Coronary artery (tissue), 2 donors: ENCODE results near the gene MTHFS.
"Not testable (repeated sequence)": the region's sequence is repeated elsewhere in the genome, so short reads cannot be mapped to it uniquely, and the experiment has no call there.

Experiments used
- DNase-seq: peaks from one replicate; pipeline ENCODE4 v3.0.0-alpha.2; 2017; ENCODE audit warnings: low spot score
- H3K27ac ChIP-seq, 2 donors: fragments of 200-600 bp; sonication (generic); one replicate each; pipeline ENCODE4 v1.5.1; 2016 to 2019
- H3K4me3 ChIP-seq: fragments of 200-600 bp; sonication (generic); 2 replicates; pipeline ENCODE4 v1.5.1; 2016; ENCODE audit warnings: mild to moderate bottlenecking, moderate library complexity
- CTCF ChIP-seq: fragments of 200-600 bp; sonication (generic); IDR thresholded peaks from one replicate; pipeline ENCODE4 v1.5.1; 2019; ENCODE audit warnings: antibody characterized with exemption

MTHFS gene

GRCh38 chr15:79896634-79897379, at the start of gene MTHFS:
Gene MTHFS, minus strand, starts transcription at chr15:79897014. Its CDS starts 26 bp downstream, at chr15:79896988.
- peak within 1 kb of the TSS; percentile 91 to 98 for H3K27ac ChIP-seq
- peak within 1 kb of the TSS; percentile 83 for H3K4me3 ChIP-seq
- peak; percentile 39 for TF ChIP-seq CTCF
- DNase-seq: peak; percentile 80

GRCh38 chr15:79944622-79945021, 47.8 kb upstream of the MTHFS start:
- no peak for DNase-seq
- TF ChIP-seq CTCF: no peak
- Histone ChIP-seq H3K4me3 (no peak overlapping the region), H3K27ac (no peak overlapping the region)

GRCh38 chr15:79943820-79944219, 47.0 kb upstream of the MTHFS start:
- no peak overlapping the region for H3K4me3 ChIP-seq
- H3K27ac ChIP-seq: no peak overlapping the region
- no peak for TF ChIP-seq CTCF
- no peak for DNase-seq

- Histone ChIP-seq H3K27ac (no peak overlapping the region), H3K4me3 (no peak overlapping the region)
- DNase-seq: no peak
- TF ChIP-seq CTCF: no peak
Observed at GRCh38 chr15:79942741-79943481, 46.1 kb upstream of the MTHFS start.

- no peak for TF ChIP-seq CTCF
- DNase-seq: no peak
- H3K4me3 ChIP-seq: no peak overlapping the region
- H3K27ac ChIP-seq: no peak overlapping the region
Observed at GRCh38 chr15:79939399-79939798, 42.6 kb upstream of the MTHFS start.

- no peak for DNase-seq
- TF ChIP-seq CTCF: no peak
Observed at GRCh38 chr15:79938143-79938542, 41.3 kb upstream of the MTHFS start.

GRCh38 chr15:79935556-79936201, 38.9 kb upstream of the MTHFS start:
- DNase-seq, H3K27ac ChIP-seq, H3K4me3 ChIP-seq: not testable (repeated sequence)

More at GRCh38 chr15:79938143-79938542, 41.3 kb upstream of the MTHFS start:
- no peak overlapping the region for H3K4me3 ChIP-seq
- H3K27ac ChIP-seq: no peak overlapping the region
